GF-D8 (cell line): ENCODE results near the gene MAPKAP1.
"Not testable (repeated sequence)": the region's sequence is repeated elsewhere in the genome, so short reads cannot be mapped to it uniquely, and the experiment has no call there.

Experiments
- DNase-seq: peaks from one replicate; lab custom pipeline; 2025; lab: John Stamatoyannopoulos, UW

MAPKAP1 gene

GRCh38 chr9:125730168-125730567, 23.2 kb upstream of the MAPKAP1 start:
- DNase-seq: no peak

DNA sequence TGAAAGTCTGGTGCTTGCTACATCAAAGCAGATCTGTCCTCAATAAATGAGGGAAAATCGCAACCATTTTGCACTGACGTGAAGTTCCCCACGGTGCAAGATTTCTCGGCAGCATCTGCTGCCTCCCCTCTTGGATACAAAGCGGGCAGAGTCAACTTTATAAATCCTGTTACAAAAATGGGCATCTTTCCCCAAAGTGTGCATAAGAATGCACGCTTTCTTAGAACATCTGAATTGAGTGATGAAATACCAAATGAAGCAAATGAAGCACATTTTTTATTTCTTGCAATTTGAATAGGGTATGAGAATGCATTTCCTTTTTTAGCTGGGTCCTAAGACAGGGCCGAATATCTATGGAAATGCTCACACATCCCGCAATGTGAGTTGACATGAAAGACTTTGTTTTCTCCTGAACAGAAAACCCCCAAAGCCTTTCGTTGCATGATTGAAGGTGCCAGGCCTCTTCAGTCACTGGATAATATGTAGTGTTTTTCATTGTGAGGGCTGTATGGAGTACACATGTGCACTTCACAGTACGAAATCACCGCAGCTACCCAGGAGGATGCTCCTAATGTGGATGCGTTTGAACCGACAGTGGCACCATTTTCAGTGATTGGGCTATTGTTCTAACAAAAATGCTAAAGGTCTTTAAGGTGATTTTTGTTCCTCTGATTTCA, 19.6 kb upstream of the MAPKAP1 start:
- DNase-seq: no peak

- DNase-seq: no peak
Measured at GRCh38 chr9:125707472-125707804, 430 bp upstream of the MAPKAP1 start.

GRCh38 chr9:125705893-125706292, 1.1 kb downstream of the MAPKAP1 start:
- DNase-seq: no peak

GRCh38 chr9:125703662-125704061, 3.3 kb downstream of the MAPKAP1 start:
- no peak for DNase-seq

DNA sequence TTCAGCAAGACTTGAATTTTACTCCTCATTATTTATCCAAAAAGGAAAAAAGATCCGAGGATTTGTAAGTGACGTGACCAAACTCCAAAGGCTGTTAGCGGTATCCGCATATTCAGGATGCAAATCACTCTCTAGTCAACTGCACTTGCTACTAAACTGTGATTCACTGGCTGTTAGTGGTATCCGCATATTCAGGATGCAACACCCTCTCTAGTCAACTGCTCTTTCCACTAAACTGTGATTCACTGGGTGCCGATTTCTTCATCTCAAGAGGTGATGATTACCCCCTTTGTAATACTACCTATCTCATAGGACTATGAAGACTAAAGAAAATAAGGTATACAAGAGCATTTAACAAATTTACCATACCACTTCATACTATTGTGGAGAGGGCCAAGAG, 5.7 kb downstream of the MAPKAP1 start:
- DNase-seq: no peak

- DNase-seq: no peak
Measured at GRCh38 chr9:125700791-125701190, 6.2 kb downstream of the MAPKAP1 start.

DNA sequence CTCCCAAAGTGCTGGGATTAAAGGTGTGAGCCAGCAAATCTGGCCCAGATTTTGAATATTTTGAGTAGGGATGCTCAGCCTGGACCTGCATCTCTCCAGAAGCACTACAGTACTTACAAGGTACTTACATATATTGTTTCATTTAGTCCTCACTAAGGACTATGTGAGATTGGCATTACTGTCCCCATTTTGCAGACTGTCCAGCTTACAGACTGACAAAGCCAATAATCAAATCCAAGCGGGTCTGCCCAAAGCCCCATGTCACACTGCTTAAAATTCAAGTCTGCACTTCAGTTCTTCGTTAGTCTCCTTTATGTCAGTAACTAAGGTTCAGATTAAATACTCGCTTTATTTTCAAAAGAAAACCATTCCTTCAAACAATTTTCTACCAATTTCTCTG, 7.1 kb downstream of the MAPKAP1 start:
- DNase-seq: no peak

DNA sequence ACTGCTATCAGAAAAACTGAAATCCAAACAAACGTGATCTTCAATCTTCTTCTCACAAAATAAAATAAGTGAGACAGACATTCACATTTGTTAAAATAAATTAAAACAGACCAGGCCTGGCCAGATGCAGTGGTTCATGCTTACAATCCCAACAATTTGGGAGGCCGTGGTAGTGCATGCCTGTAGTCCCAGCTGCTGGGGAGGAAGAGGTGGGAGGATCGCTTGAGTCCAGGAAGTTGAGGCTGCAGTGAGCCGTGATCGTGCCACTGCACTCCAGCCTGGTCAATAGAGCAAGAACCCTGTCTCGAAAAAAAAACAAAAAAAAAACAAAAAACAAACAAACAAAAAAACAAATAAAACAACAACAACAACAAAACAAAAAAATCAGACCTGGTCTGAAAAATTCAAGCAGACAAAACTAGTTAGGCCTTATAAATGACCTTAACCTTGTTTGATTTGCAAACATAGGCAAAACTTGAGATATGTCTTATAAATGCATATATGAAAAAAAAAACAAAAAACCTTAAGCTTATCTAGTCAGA, 10.8 kb downstream of the MAPKAP1 start:
- DNase-seq: peak; percentile 7

DNA sequence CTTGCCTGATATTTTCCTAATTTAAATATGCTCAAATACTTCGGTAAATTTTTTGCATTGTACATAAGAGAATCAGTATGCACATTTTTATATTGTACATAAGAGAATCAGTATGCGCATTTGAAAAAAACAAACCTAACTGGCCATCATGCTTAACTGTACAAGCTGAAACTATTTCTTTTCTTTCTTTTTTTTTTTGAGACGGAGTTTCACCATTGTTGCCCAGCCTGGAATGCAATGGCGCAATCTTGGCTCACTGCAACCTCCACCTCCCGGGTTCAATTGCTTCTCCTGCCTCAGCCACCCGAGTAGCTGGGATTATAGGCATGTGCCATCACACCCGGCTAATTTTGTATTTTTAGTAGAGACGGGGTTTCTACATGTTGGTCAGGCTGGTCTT, 11.5 kb downstream of the MAPKAP1 start:
- not testable (repeated sequence) for DNase-seq

DNA sequence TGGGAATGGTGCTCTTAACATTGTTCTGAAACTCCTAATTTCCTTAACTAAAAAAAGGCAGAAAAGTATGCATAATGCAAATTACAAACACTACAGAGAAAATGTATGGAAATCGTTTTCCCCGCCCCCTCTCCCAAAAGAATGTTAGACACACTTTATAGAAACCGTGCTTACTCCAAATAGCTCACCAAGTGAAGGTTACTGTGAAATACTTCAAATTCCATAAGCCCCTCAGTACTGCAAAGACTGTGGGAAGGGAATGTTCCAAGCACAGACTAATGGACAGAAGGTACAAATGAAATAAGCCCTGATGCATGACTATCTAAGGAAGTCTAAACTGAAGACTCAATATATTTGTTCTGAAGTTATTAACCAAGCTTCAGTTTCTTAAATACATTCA, 12.5 kb downstream of the MAPKAP1 start:
- no peak for DNase-seq

GRCh38 chr9:125693492-125693891, 13.5 kb downstream of the MAPKAP1 start:
- DNase-seq: not testable (repeated sequence)

- DNase-seq: no peak
Measured at GRCh38 chr9:125691869-125692268, 15.1 kb downstream of the MAPKAP1 start.

- DNase-seq: no peak
Measured at GRCh38 chr9:125690679-125691078, 16.3 kb downstream of the MAPKAP1 start.

- DNase-seq: no peak
Measured at GRCh38 chr9:125687163-125687863, 19.7 kb downstream of the MAPKAP1 start.

DNA sequence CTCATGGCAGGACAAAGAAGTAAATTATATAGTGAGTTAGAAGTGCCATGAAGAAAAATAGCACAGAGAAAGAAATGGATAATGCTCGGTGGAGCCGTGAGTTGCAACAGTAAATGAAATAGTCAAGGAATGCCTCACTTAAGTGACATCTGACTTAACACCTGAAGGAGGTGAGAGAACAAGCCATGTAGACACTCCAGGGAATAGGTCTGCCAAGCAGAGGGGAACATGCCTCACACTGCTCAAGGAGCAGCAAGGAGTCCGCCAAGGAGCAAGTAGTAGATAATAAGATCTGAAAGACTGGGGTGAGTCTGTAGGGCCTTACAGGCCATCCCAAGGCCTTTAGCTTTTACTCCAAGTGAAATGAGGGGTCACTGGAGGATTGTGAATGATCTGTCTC, 21.8 kb downstream of the MAPKAP1 start:
- no peak for DNase-seq

GRCh38 chr9:125683486-125683885, 23.5 kb downstream of the MAPKAP1 start:
- no peak for DNase-seq

DNA sequence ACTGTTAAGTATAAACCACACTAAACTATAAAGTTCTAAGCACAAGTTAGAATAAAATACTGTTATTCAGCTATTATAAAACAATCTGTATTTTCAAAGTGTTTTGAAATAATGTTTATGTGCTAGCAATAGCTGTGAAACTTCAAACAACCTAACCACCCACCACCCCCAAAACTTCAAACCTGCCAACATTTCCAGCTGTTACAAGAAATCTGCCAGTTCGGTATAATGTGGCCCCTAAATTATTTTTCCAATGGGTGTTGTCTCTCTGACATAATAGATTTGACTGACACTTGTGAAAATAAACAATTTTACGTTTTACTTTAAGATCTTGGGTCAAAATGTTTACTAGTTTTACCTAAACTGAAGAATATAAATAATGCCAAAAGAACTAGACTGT, 24.7 kb downstream of the MAPKAP1 start:
- no peak for DNase-seq

- DNase-seq: no peak
Measured at GRCh38 chr9:125681657-125682056, 25.4 kb downstream of the MAPKAP1 start.

GRCh38 chr9:125681086-125681622, 25.9 kb downstream of the MAPKAP1 start:
- no peak for DNase-seq

DNA sequence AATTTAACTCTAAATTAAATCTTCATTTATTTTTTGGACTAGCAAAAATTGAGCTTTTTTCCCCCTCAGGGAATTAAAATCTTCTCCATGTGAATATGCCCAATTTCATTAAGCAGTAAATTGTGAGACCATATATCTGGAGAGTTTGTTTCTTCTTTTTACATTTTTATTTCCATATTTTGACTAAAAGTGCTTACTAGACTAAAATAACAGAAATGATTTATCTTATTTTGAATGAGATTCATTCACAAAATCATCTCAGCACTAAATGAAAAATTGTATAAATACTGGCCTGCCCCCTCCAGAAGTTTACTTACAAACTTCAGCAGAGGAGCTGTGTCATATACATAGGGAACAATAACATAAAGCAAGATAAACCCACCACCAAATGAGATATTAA, 26.6 kb downstream of the MAPKAP1 start:
- no peak for DNase-seq

DNA sequence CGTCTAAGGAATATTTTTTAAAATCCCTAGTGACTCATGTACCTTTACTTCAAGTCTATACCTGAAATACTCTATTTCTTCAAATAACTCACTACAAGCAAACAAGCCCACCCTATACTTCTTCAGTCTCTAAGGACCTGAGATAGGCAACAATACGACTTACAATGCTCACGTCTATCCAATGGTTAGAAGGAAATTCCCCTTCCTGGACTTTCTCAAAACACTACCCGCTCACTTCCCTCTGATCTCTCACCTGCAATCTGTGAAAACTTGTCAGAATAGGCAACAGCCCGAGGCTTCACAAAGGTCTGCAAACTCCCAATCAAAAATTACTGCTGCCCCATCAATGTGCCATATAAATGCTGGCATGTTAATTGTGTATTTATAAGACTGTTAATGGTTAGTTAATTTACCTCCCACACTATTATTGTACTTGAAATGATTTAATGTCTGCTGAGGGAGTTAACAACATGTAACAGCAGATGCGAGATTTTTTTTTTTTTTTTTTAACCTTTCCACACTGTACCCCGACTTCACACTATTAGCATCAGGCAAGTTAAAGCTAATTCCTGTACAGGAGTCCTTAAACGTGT, 27.3 kb downstream of the MAPKAP1 start:
- no peak for DNase-seq
